ENCODE data around the gene BCAS4.

The BCAS4 gene

DNA sequence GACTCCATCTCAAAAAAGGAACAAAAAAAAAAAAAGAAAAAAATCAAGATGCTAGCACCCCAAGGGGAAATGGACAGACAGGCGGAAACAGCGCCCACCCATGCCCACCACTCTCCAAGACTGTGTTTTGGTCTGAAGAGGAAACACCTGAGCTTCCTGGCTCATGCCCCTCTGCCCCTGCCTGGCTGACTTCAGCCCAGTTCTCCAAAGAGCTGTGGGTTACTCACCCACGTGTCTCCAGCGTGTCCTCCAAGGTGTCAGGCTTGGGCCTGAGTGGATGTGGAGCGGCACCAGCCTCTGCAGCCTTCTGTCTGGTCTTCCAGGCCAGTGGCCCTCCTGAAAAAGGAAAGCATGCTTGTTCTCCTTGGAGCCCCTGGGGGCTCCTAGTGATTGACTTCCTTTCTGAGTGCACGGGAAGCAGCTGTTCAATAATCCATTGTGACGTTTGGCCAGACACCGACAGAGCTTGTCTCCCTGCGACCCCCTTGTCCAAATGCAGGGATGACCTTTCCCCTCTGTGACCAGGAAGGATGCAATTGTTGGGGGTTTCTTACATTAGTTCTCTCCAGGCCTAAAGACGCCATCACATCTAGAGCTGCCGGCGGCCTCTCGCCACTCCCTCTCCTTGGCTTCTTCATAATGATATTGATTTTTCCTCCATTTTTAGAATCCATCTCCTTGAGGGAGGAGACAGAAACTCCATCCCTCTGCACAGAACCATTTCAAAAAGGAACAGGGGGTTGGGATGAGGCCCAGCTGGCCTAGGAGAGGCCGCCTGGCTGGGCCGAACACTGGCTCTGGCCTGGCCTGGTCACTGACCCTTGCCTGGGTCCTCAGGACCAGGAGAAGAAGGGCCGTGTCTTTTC lies 77.9 kb downstream of the BCAS4 start:
- ChIA-PET CTCF (interaction anchor here (1.6 kb wide), 1 partner anchor 78 kb away, joined by 4 read pairs; the partner anchor contains the start of gene BCAS4), POLR2A (interaction anchor here (0.6 kb wide), 1 partner anchor 14 kb away, joined by 3 read pairs; no protein-coding TSS in a partner anchor)
- DNase-seq (ENCODE audit: extremely low spot score): no peak
- TF ChIP-seq HDGF (IDR thresholded peaks at IDR 0.05; ENCODE audit: borderline replicate concordance) (no peak), SP1 (IDR thresholded peaks at IDR 0.05) (no peak), LEF1 (IDR thresholded peaks at IDR 0.05; ENCODE audit: borderline replicate concordance) (no peak), FOXK2 (IDR thresholded peaks at IDR 0.05) (no peak), ELF4 (IDR thresholded peaks at IDR 0.05) (no peak), ZNF384 (IDR thresholded peaks at IDR 0.05) (no peak), BHLHE40 (IDR thresholded peaks at IDR 0.05; ENCODE audit: borderline replicate concordance) (no peak), ARNT (IDR thresholded peaks at IDR 0.05) (no peak), NFRKB (IDR thresholded peaks at IDR 0.05) (no peak)
- TF ChIP-seq, protein P1, sequence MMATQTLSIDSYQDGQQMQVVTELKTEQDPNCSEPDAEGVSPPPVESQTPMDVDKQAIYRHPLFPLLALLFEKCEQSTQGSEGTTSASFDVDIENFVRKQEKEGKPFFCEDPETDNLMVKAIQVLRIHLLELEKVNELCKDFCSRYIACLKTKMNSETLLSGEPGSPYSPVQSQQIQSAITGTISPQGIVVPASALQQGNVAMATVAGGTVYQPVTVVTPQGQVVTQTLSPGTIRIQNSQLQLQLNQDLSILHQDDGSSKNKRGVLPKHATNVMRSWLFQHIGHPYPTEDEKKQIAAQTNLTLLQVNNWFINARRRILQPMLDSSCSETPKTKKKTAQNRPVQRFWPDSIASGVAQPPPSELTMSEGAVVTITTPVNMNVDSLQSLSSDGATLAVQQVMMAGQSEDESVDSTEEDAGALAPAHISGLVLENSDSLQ (IDR thresholded peaks at IDR 0.05): no peak

DNA sequence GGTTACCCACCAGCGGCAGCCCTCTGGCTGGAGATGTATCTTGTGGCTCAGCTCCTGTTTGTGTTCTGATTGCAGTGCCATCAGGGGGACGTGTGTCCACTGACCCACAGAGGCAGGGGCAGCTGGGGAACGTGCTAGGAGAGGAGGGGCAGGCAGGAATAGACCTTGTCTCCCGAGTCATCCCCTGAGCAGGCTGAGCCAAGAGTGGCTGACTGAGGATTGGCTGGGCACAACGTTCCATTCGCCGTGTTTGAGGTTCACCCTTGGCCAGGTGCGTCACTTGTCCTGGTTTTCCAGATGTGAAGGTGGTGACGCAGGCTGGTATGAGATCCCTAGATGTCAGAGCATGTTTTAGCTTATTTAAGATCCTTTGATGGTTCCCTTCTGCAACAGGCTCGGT lies 78.7 kb downstream of the BCAS4 start:
- TF ChIP-seq SP1 (IDR thresholded peaks at IDR 0.05): no peak
- no peak for TF ChIP-seq ARNT (IDR thresholded peaks at IDR 0.05)
- no peak for TF ChIP-seq FOXK2 (IDR thresholded peaks at IDR 0.05)
- ChIA-PET CTCF (interaction anchor here (1.6 kb wide), 1 partner anchor 79 kb away, joined by 4 read pairs; the partner anchor contains the start of gene BCAS4), POLR2A (no interaction called here)
- no peak for DNase-seq (ENCODE audit: extremely low spot score)

DNA sequence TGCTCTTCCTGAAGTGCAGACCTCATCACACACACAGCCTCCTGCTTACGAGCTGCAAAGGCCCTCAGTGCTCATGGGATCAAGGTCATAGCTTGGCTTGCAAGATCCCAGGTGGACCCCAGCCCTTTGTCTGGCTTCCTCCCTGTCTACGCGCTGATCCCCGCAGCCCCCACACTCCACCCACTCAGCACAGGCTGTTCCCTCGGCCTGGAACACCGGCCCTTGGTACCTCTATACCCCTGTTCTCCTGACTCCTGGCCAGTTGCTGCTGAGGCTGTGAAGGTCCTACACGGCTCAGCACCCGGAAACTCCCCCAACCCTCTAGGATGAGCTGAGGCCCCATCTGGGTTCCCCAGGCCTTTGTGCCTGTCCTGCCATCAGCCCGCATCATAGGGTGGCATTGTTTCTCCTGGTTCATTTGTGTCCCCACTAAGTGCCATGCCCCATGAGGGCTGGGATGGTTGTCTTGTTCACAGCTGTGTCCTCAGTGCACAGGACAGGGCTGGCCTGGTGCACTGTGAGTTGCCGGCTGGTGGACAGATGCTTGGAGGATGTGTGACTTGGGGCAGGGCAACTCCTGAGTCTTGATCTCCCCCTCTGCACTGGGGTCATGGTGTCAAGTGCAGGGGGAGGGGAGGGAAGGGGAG lies 79.4 kb downstream of the BCAS4 start:
- ChIA-PET POLR2A (no interaction called here), CTCF (interaction anchor here (1.6 kb wide), 1 partner anchor 80 kb away, joined by 4 read pairs; the partner anchor contains the start of gene BCAS4)
- no peak for TF ChIP-seq BHLHE40 (IDR thresholded peaks at IDR 0.05; ENCODE audit: borderline replicate concordance)
- no peak for TF ChIP-seq ZNF384 (IDR thresholded peaks at IDR 0.05)
- no peak for TF ChIP-seq ELF4 (IDR thresholded peaks at IDR 0.05)
- no peak for TF ChIP-seq FOXK2 (IDR thresholded peaks at IDR 0.05)
- no peak for TF ChIP-seq SP1 (IDR thresholded peaks at IDR 0.05)
- no peak for TF ChIP-seq HDGF (IDR thresholded peaks at IDR 0.05; ENCODE audit: borderline replicate concordance)
- no peak for TF ChIP-seq SUZ12 (IDR thresholded peaks at IDR 0.05)
- DNase-seq (ENCODE audit: extremely low spot score): no peak

DNA sequence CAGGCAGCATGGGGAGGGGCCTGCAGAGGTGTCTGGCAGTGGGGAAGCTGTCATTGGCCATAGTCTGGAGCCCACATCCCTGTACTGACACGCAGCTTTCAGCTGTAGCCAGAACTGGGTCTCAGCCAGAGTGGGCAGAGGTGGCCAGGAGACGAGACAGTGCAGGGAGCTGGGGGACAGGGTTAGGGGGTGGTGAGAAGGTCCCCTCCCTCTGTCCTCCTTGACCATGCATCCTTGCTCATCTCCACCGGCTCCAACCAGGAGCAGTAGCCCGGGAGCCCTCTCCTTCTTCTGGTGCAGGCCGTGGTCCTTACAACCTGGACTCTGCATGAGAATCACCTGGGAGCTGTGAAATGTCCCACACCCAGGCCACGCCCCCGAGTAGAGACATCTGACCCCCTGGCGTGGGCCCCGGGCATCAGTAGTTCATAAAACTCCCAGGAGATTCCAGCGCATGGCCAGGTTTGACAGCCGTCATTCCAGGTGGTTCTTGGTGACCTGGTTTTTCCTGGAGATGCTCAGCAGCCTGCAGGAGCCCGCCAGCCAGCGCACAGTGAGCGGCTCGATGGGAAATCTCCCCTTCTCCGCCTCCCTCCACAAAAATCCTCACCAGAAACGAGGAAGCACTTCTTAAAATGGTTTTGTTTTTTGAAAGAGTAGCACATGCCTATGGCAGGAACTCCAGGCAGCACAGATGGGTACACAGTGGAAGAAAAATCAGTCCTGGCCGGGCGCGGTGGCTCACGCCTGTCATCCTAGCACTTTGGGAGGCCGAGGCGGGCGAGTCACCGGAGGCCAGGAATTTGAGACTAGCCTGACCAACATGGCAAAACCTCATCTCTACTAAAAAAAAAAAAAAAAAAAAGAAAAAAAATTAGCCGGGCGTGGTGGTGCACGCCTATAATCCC lies 80.2 kb downstream of the BCAS4 start:
- no peak for TF ChIP-seq FOXA1 (IDR thresholded peaks at IDR 0.05)
- POLR2A ChIA-PET: no interaction called here
- no peak for DNase-seq (ENCODE audit: extremely low spot score)
- CTCF ChIA-PET: no interaction called here

DNA sequence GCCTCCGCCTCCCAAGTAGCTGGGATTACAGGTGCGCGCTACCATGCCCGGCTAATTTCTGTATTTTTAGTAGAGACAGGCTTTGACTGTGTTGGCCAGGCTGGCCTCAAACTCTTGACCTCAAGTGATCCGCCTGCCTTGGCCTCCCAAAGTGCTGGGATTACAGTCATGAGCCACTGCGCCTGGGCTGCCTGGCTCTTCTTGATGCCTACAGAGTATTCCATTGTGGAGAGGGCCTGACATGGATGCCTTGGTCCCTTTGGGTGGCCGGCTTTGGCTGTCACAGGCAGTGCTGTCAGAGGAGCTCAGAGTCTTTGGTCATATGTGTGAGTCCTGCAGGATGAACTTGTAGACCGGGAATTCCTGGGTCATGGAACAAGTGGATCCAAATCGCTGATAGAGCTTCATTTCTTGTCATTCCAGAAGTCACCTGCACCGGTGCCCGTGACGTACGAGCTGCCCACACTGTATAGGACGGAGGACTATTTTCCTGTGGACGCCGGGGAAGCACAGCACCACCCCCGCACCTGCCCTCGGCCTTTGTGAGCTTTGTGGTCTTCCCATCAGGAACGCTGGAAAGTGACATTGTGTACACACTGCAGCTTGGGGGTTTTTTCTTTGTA lies 81.3 kb downstream of the BCAS4 start:
- ChIA-PET POLR2A (no interaction called here), CTCF (interaction anchor here (0.7 kb wide), 1 partner anchor 11 kb away, joined by 3 read pairs; no protein-coding TSS in a partner anchor)
- no peak for DNase-seq (ENCODE audit: extremely low spot score)
- no peak for TF ChIP-seq FOXA1 (IDR thresholded peaks at IDR 0.05)
- TF ChIP-seq HDGF (IDR thresholded peaks at IDR 0.05; ENCODE audit: borderline replicate concordance): no peak
- no peak for TF ChIP-seq SP1 (IDR thresholded peaks at IDR 0.05)
- TF ChIP-seq NFRKB (IDR thresholded peaks at IDR 0.05): no peak
- TF ChIP-seq, protein P1 (IDR thresholded peaks at IDR 0.05): no peak
- TF ChIP-seq LEF1 (IDR thresholded peaks at IDR 0.05; ENCODE audit: borderline replicate concordance): no peak
- no peak for TF ChIP-seq BHLHE40 (IDR thresholded peaks at IDR 0.05; ENCODE audit: borderline replicate concordance)
- no peak for TF ChIP-seq L3MBTL2 (conservative IDR thresholded peaks at IDR 0.05)
- TF ChIP-seq FOXM1 (IDR thresholded peaks at IDR 0.05; ENCODE audit: borderline replicate concordance): no peak
- no peak for TF ChIP-seq ARNT (IDR thresholded peaks at IDR 0.05)
- TF ChIP-seq SUZ12 (IDR thresholded peaks at IDR 0.05): no peak
- TF ChIP-seq ELF4 (IDR thresholded peaks at IDR 0.05): no peak
- no peak for TF ChIP-seq CTBP1 (IDR thresholded peaks at IDR 0.05; ENCODE audit: borderline replicate concordance)
- no peak for TF ChIP-seq TARDBP (IDR thresholded peaks at IDR 0.05)
- TF ChIP-seq ZNF384 (IDR thresholded peaks at IDR 0.05): no peak
- TF ChIP-seq FOXK2 (IDR thresholded peaks at IDR 0.05): no peak

DNA sequence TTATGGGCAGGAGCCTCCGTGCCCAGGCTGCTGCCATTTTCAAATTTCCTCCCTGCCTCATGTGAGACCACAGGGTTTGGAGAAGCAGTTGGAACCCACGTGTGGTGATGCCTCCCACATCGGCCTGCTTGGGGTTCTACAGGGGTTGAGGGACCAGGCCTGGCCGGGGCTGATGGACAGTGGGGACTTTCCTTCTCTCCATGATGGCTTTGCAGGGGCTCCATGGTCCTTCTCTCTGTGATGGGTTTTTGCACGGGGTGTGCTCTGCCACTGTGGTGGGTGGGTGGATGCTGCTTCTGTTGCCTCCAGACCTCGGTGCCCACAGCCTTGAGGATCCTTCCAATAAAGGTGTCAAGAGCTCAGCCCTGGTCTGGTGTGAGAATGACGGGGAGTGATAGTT lies 82.0 kb downstream of the BCAS4 start:
- ChIA-PET POLR2A (no interaction called here), CTCF (interaction anchor here (0.7 kb wide), 1 partner anchor 11 kb away, joined by 3 read pairs; no protein-coding TSS in a partner anchor)
- DNase-seq (ENCODE audit: extremely low spot score): no peak
- TF ChIP-seq FOXA1 (IDR thresholded peaks at IDR 0.05): no peak
- TF ChIP-seq SP1 (IDR thresholded peaks at IDR 0.05): no peak
- no peak for TF ChIP-seq LEF1 (IDR thresholded peaks at IDR 0.05; ENCODE audit: borderline replicate concordance)
- no peak for TF ChIP-seq TARDBP (IDR thresholded peaks at IDR 0.05)
- no peak for TF ChIP-seq CTBP1 (IDR thresholded peaks at IDR 0.05; ENCODE audit: borderline replicate concordance)
- TF ChIP-seq ELF4 (IDR thresholded peaks at IDR 0.05): no peak
- TF ChIP-seq, protein P1 (IDR thresholded peaks at IDR 0.05): no peak
- TF ChIP-seq NFRKB (IDR thresholded peaks at IDR 0.05): no peak
- no peak for TF ChIP-seq BHLHE40 (IDR thresholded peaks at IDR 0.05; ENCODE audit: borderline replicate concordance)
- no peak for TF ChIP-seq FOXK2 (IDR thresholded peaks at IDR 0.05)
- no peak for TF ChIP-seq L3MBTL2 (conservative IDR thresholded peaks at IDR 0.05)
- no peak for TF ChIP-seq ARNT (IDR thresholded peaks at IDR 0.05)
- TF ChIP-seq ZNF384 (IDR thresholded peaks at IDR 0.05): no peak
- no peak for TF ChIP-seq FOXM1 (IDR thresholded peaks at IDR 0.05; ENCODE audit: borderline replicate concordance)
- no peak for TF ChIP-seq SUZ12 (IDR thresholded peaks at IDR 0.05)
- no peak for TF ChIP-seq HDGF (IDR thresholded peaks at IDR 0.05; ENCODE audit: borderline replicate concordance)
